HAP-1 (cell line): ENCODE data around the gene STK32B.
"Not testable (repeated sequence)": the region's sequence is repeated elsewhere in the genome, so short reads cannot be mapped to it uniquely, and the experiment has no call there.

Experiments used
- DNase-seq, 2 experiments: peaks; one replicate each; pipeline ENCODE4 v3.0.0-alpha.2; 2016 to 2020; ENCODE audit warnings: low spot score in 2 of 2
- H3K27me3 ChIP-seq: fragments of 250-450 bp; sonication (Bioruptor Pico); 2 replicates; pipeline ENCODE4 v1.5.1; 2020; ENCODE audit warnings: low read depth, mild to moderate bottlenecking, moderate library complexity
- H3K36me3 ChIP-seq: fragments of 250-450 bp; sonication (Bioruptor Pico); replicated peaks from 2 replicates; pipeline ENCODE4 v1.5.1; 2020; ENCODE audit warnings: mild to moderate bottlenecking
- H3K4me1 ChIP-seq: fragments of 250-450 bp; sonication (Bioruptor Pico); 2 replicates; pipeline ENCODE4 v1.5.1; 2020; ENCODE audit warnings: mild to moderate bottlenecking
- H3K4me3 ChIP-seq: fragments of 250-450 bp; sonication (Bioruptor Pico); 2 replicates; pipeline ENCODE4 v1.5.1; 2020; ENCODE audit warnings: mild to moderate bottlenecking, moderate library complexity
- H3K9me3 ChIP-seq: fragments of 250-450 bp; sonication (Bioruptor Pico); 2 replicates; pipeline ENCODE4 v1.5.1; 2020; ENCODE audit warnings: mild to moderate bottlenecking, moderate library complexity
- in situ Hi-C: fragments of 300-500 bp; cut with MboI; formaldehyde crosslinking; loops from 3 replicates; pipeline ENCODE4 v1.14.3; 2020; ENCODE audit warnings: low sequenced_read_pairs, inconsistent platforms, mixed read lengths

STK32B gene

DNA sequence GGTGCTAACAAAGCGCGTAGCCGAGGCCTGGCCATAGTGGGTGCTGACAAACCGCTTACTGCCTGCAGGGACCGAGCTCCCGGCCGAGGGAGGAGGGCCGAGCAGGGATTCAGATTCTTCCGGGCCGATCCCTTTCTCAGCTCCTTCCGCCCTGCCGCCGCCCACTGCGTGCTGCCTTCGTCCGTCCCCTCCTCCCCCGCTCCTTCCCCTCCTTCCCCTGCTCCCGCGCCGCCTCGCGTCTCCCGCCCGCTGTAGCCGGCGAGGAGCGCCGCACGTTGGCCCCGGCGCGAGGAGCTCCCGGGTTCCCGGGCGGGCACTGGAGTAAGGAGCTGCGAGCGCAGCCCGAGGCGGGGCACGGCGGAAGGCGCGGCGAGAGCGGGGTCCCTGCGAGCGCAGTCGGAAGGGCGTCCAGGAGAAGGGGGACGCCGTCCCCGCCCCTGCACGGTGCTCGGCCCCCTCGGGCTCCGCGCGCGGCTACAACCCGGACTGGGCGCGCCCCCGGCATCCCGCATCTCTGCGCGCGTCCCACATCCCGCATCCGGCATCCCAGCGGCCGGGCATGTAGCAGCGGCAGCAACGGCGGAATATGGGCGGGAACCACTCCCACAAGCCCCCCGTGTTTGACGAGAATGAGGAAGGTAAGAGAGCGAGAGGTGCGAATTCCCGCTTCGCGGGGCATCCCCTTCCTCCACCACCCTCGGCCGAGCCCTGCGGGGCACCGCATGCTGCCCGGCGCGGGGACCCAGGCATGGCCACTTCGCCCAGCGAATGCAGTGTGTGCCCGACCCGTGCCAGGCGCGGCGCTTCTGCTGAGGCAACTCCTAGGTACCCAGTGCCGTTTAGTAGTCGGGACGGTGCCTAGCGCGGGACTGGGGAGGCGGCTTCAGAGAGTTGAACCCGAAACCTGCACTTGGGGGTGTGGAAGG, at the start of gene STK32B:
Gene STK32B, plus strand, starts transcription at position 203 of the 926 bp plus-strand sequence.
- H3K4me1 ChIP-seq = peaks cover 5% of the 10 kb centered on the region
- no peaks in the 10 kb centered on the region for H3K36me3 ChIP-seq
- peaks cover 3% of the 10 kb centered on the region; the same call in 1 of the 2 replicates for H3K27me3 ChIP-seq
- DNase-seq = peak; percentile 72 to 84
- in situ Hi-C loops = no loop called here
- no peaks in the 10 kb centered on the region for H3K9me3 ChIP-seq
- peak within 1 kb of the TSS; percentile 29 for H3K4me3 ChIP-seq

GRCh38 chr4:5001641-5002040, 49.6 kb upstream of the STK32B start:
- in situ Hi-C loops, DNase-seq, H3K4me3 ChIP-seq: not testable (repeated sequence)

GRCh38 chr4:5003372-5003857, 47.9 kb upstream of the STK32B start:
- Histone ChIP-seq H3K36me3 (no peaks in the 10 kb centered on the region), H3K9me3 (no peaks in the 10 kb centered on the region), H3K27me3 (no peaks in the 10 kb centered on the region), H3K4me1 (no peaks in the 10 kb centered on the region), H3K4me3 (no peak overlapping the region)
- in situ Hi-C loops = no loop called here
- DNase-seq = no peak

More at GRCh38 chr4:5001641-5002040, 49.6 kb upstream of the STK32B start:
- not testable (repeated sequence) for H3K36me3 ChIP-seq, H3K27me3 ChIP-seq, H3K4me1 ChIP-seq, H3K9me3 ChIP-seq

- in situ Hi-C loops = no loop called here
- no peak overlapping the region for H3K4me3 ChIP-seq
- no peaks in the 10 kb centered on the region for H3K4me1 ChIP-seq
- H3K27me3 ChIP-seq = no peaks in the 10 kb centered on the region
- H3K36me3 ChIP-seq = no peaks in the 10 kb centered on the region
- no peak for DNase-seq
- no peaks in the 10 kb centered on the region for H3K9me3 ChIP-seq
Observed at GRCh38 chr4:5003918-5004317, 47.4 kb upstream of the STK32B start.

- Histone ChIP-seq H3K4me3 (no peak overlapping the region), H3K27me3 (no peaks in the 10 kb centered on the region), H3K36me3 (no peaks in the 10 kb centered on the region), H3K9me3 (no peaks in the 10 kb centered on the region), H3K4me1 (no peaks in the 10 kb centered on the region)
- in situ Hi-C loops = no loop called here
- DNase-seq = no peak
Observed at GRCh38 chr4:5004496-5004895, 46.8 kb upstream of the STK32B start.

- H3K4me3 ChIP-seq, H3K9me3 ChIP-seq, H3K4me1 ChIP-seq, in situ Hi-C loops, DNase-seq, H3K36me3 ChIP-seq, H3K27me3 ChIP-seq: not testable (repeated sequence)
Observed at GRCh38 chr4:5006932-5007331, 44.3 kb upstream of the STK32B start.

GRCh38 chr4:5009796-5010195, 41.5 kb upstream of the STK32B start:
- Histone ChIP-seq H3K27me3 (0 out of 2 replicates have a peak, but pooled peaks cover 2% of the 10 kb centered on the region), H3K4me3 (no peak overlapping the region), H3K4me1 (no peaks in the 10 kb centered on the region), H3K36me3 (no peaks in the 10 kb centered on the region), H3K9me3 (no peaks in the 10 kb centered on the region)
- no peak for DNase-seq
- in situ Hi-C loops = no loop called here

- DNase-seq = no peak
- H3K27me3 ChIP-seq = 0 out of 2 replicates have a peak, but pooled peaks cover 2% of the 10 kb centered on the region
- H3K36me3 ChIP-seq = no peaks in the 10 kb centered on the region
- in situ Hi-C loops = no loop called here
- no peak overlapping the region for H3K4me3 ChIP-seq
- no peaks in the 10 kb centered on the region for H3K9me3 ChIP-seq
- no peaks in the 10 kb centered on the region for H3K4me1 ChIP-seq
Observed at GRCh38 chr4:5010984-5011383, 40.3 kb upstream of the STK32B start.

DNA sequence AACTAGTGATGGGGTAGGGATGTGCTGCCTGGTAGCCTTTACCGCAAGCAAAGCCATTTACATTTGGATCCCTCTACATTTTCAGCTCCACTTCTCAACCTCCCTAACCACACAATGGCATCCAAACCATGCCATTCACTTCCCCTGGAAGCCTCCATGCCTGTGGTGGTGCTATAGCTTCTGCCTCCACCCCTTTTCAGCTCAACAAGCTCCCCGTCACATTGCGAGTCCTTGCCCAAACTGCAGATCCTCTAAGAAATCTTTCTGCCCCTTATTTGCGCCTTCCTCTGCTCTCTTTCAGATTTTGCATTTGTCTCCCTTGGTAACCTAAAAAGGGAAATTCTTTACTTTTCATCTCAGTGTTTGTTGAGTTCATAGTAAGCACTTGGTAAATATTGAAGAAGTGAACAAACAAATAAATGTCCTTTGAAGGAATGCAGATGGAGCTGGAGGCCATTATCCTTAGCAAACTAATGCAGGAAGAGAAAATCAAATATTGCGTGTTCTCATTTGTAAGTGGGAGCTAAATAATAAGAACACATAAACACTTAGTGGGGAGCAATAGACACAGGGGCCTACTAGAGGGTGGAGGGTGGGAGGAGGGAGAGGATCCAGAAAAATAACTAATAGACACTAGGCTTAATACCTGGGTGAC, 38.9 kb upstream of the STK32B start:
- in situ Hi-C loops = no loop called here
- H3K27me3 ChIP-seq = peaks cover 2% of the 10 kb centered on the region; the same call in 1 of the 2 replicates
- no peaks in the 10 kb centered on the region for H3K9me3 ChIP-seq
- no peaks in the 10 kb centered on the region for H3K4me1 ChIP-seq
- no peak for DNase-seq
- no peaks in the 10 kb centered on the region for H3K36me3 ChIP-seq
- H3K4me3 ChIP-seq = no peak overlapping the region

- DNase-seq = no peak
- Histone ChIP-seq H3K4me3 (no peak overlapping the region), H3K27me3 (peaks cover 2% of the 10 kb centered on the region; the same call in 1 of the 2 replicates), H3K36me3 (no peaks in the 10 kb centered on the region), H3K9me3 (no peaks in the 10 kb centered on the region), H3K4me1 (no peaks in the 10 kb centered on the region)
- in situ Hi-C loops = no loop called here
Observed at GRCh38 chr4:5012958-5013357, 38.3 kb upstream of the STK32B start.

DNA sequence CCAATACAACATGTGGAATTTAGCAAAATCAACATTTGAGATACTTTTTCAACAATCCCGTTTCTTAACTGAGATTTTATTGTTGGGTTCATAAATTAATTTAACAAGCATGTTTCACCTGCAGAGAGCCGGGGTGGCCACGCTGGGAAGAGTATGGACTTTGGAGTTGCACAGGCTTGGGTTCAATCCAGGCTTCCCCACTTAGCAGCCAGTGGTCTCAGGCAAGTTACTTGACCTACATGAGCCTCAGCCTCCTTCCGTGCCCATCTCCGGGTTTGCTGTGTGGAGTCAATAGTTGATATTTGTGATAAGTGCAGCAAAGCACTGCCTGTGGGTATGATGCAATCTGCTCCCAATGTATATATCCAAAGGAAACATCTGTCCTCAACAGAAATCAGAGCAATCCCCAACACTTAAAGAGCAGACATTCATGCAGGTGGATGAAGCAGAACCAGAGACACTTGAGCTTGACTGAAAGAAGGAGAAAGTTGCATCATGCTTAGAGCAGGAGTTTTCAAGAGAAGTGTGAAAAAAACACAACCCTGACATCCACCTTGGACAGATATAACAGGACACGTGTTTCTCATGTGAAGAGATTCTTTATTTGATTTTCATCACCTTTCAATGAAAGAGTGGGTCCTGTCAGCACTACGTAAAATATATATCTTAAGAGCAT, 37.1 kb upstream of the STK32B start:
- Histone ChIP-seq H3K9me3 (no peaks in the 10 kb centered on the region), H3K36me3 (no peaks in the 10 kb centered on the region), H3K4me1 (no peaks in the 10 kb centered on the region), H3K4me3 (no peak overlapping the region), H3K27me3 (peaks cover 2% of the 10 kb centered on the region; the same call in 1 of the 2 replicates)
- in situ Hi-C loops = no loop called here
- no peak for DNase-seq

- Histone ChIP-seq H3K4me1 (no peaks in the 10 kb centered on the region), H3K27me3 (peaks cover under 1% of the 10 kb centered on the region; the same call in 1 of the 2 replicates), H3K9me3 (no peaks in the 10 kb centered on the region), H3K36me3 (no peaks in the 10 kb centered on the region), H3K4me3 (no peak overlapping the region)
- in situ Hi-C loops = no loop called here
- DNase-seq = no peak
Observed at GRCh38 chr4:5018096-5018495, 33.2 kb upstream of the STK32B start.

DNA sequence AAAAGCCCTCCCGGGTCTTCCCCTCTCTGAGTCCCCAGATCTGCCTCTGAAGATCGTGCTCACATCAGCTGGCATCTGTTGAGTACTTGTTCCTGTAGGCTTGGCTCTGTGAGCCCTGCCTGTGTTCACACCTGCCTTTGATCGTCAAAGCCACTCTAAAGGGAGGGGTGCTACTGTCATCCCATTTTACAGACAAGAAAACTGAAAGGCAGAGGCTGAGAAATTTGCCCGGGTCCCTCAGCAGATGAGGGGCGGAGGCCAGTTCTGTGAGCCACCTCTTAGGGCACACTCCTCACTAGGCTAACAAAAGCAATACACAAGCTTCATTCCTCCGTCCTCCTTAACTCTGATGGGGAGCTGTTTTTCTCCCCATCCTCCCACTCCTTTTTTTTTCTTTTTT, 32.7 kb upstream of the STK32B start:
- H3K9me3 ChIP-seq = no peaks in the 10 kb centered on the region
- in situ Hi-C loops = no loop called here
- no peak for DNase-seq
- H3K27me3 ChIP-seq = no peaks in the 10 kb centered on the region; the same call in 1 of the 2 replicates
- no peak overlapping the region for H3K4me3 ChIP-seq
- H3K36me3 ChIP-seq = no peaks in the 10 kb centered on the region
- H3K4me1 ChIP-seq = no peaks in the 10 kb centered on the region
